Forelimb muscle (tissue), 1 donor: Measurements from ENCODE around the gene CABLES2. TPM values are rescaled to one million over a fixed set of nuclear protein-coding genes. Genes with fewer than 3 reads are reported as not detected.

ENCODE experiments used
- DNase-seq: peaks from one replicate; pipeline ENCODE4 v3.0.0-alpha.2; 2013; ENCODE audit warnings: low read depth
- polyA plus RNA-seq: library from polyadenylated mRNA; unstranded; fragments of 120-200 nt; gene quantifications from one replicate; pipeline ENCODE4 v1.2.1, GENCODE V29; 2013; ENCODE audit not compliant: insufficient read length

Gene CABLES2
- polyA plus RNA-seq, 1 donor: 4.4 TPM

- DNase-seq: no peak
These were observed 1.7 kb downstream of the CABLES2 start for GRCh38 chr20:62405108-62405980.

GRCh38 chr20:62404761-62405107 is 2.4 kb downstream of the CABLES2 start:
- no peak for DNase-seq

GRCh38 chr20:62404112-62404665 is 2.9 kb downstream of the CABLES2 start:
- no peak for DNase-seq

GRCh38 chr20:62403331-62403730 is 3.8 kb downstream of the CABLES2 start:
- no peak for DNase-seq

- DNase-seq: no peak
These were observed 4.5 kb downstream of the CABLES2 start for GRCh38 chr20:62402456-62403150.

GRCh38 chr20:62401331-62401779 is 5.7 kb downstream of the CABLES2 start:
- no peak for DNase-seq

GRCh38 chr20:62400541-62400940 is 6.5 kb downstream of the CABLES2 start:
- no peak for DNase-seq

GRCh38 chr20:62400021-62400420 is 7.1 kb downstream of the CABLES2 start:
- DNase-seq: no peak

GRCh38 chr20:62398120-62398821 is 8.8 kb downstream of the CABLES2 start:
- DNase-seq: no peak

- DNase-seq: no peak
These were observed 10.5 kb downstream of the CABLES2 start for GRCh38 chr20:62396367-62397239.

- no peak for DNase-seq
These were observed 11.5 kb downstream of the CABLES2 start for GRCh38 chr20:62395311-62396242.

- DNase-seq: no peak
These were observed 12.5 kb downstream of the CABLES2 start for GRCh38 chr20:62394248-62395245.

GRCh38 chr20:62393830-62394229 is 13.3 kb downstream of the CABLES2 start:
- DNase-seq: no peak

GRCh38 chr20:62393335-62393665 is 13.8 kb downstream of the CABLES2 start:
- DNase-seq: no peak

GRCh38 chr20:62392621-62393334 is 14.3 kb downstream of the CABLES2 start:
- no peak for DNase-seq

GRCh38 chr20:62392077-62392418 is 15.0 kb downstream of the CABLES2 start:
- no peak for DNase-seq

- DNase-seq: no peak
These were observed 15.7 kb downstream of the CABLES2 start for GRCh38 chr20:62391165-62392076.
